HG02981 (cell line): Measurements from ENCODE around the gene ASIP.
"Not testable (repeated sequence)": the region's sequence is repeated elsewhere in the genome, so short reads cannot be mapped to it uniquely, and the experiment has no call there.

Source experiments
- ATAC-seq: cut with Tn5 transposase; IDR thresholded peaks from one replicate; pipeline ENCODE4 v1.9.1; 2021; ENCODE audit warnings: mild to moderate bottlenecking, moderate library complexity; ENCODE audit not compliant: unreplicated experiment

The ASIP gene

DNA sequence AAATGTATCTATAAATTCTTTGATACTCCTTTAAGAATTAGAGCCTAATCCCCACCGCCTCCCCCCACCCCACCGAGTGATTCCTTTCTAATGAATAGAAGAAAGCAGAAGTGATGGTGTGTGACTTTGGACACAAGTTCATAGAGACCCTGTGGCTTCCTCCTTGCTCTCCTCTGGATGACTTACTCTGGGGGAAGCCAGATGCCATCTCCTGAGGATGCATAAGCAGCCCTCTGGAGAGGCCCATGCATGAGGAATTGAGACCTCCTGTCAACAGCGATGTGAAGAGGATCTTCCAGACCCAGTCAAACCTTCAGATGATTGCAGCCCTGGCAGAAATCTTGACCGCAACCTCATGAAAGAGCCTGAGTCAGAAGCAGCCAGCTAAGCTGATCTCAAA lies 40.8 kb downstream of the ASIP start:
- no peak for ATAC-seq

DNA sequence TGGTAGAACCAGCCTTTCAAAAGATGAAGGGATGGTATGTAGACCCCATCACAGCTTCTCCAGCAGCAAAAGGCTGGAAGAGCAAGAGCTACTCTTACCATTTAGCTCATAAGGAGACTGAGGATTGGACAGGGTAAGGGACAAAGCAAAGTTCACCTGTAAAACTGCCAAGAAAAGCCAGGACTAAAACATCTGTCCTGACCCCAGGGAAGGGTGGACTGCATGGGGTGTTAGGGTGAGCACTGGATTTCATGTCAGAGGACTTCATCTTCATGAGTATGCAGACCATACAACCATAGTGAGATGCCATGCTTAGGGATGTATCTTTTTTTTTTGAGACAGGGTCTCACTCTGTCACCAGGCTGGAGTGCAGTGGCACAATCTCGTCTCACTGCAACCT lies 42.6 kb downstream of the ASIP start:
- no peak for ATAC-seq

DNA sequence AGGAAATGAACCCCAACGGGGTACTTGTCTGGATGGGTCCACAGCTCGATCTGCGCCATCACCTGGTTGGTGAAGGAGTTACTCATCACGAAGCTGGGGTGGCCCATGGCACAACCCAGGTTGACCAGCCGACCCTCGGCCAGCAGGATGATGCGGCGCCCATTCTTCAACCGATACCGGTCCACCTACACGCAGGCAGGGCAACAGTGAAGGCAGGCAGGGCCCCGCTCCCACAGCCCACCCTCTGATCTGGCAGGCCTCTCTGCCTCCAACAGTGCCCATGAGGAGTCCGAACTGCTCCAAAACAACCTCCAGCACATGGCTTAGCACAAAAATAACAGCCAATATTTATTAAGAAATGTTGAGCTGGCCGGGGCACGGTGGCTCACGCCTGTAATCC lies 44.2 kb downstream of the ASIP start:
- no peak for ATAC-seq

DNA sequence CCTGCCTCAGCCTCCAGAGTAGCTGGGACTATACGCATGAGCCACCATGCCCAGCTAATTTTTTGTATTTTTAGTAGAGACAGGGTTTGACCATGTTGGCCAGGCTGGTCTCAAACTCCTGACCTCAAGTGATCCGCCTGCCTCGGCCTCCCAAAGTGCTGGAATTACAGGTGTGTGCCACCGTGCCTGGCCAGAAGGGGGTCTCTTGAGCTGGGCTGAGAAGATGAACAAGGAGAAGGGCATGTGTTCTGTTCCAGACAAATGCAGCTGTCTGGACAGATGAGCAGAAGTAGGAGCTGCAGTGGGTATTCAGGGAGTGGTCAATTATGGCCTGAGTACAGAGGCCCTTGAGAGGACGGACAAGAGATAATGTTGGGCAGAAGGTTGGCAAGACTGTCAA lies 46.3 kb downstream of the ASIP start:
- not testable (repeated sequence) for ATAC-seq

DNA sequence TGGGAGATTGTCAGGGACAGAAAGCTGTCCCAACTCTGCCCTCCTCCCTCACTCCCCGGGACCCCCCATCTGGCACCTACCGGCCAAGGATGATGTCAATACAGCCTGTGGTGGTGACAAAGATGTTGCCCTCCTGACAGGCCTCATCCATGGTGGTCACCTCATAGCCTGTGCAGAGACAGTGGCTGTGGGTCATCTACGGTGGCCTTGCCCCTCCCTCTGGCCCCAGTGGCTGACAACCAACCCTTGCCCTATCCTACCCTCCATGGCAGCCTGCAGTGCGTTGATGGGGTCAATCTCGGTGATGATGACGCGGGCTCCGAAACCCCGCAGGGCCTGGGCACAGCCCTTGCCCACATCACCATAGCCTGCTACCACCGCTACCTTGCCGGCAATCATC lies 49.2 kb downstream of the ASIP start:
- ATAC-seq: no peak

DNA sequence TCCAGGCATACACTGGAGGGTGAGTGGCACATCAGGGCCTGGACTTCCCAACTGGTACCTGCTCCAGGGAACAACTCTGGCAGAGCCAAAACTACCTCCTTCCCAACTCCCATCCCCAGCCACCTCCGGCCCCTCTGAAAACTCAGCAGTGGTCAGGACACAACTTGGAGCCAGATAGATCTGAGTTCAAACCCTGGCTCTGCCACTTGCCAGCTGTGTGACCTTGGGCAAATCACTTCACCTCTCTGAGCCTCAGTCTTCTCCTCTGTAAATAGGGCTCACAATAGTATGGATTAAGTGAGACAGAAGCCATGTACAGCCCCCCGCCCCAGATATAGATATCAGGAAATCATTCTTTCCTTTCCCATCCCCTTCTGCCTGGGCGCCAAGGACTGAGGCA lies 51.3 kb downstream of the ASIP start:
- ATAC-seq: no peak

DNA sequence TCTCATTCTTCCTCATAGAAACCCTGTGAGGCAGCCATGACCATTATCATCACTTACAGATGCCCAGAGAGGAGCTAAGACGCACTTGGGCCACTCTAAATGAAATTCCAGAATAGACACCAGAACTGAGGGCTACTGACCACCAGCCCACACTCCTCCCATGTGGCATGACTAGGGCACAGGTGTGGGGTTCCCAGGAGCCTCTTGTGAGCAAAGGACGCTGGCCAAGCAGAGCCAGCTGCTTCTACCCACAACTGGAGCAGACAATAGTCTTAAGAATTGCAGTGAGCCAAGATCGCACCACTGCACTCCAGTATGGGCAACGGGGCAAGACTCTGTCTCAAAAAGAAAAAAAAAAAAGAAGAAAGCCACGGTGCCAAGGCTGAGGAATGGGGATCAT lies 51.9 kb downstream of the ASIP start:
- ATAC-seq: no peak

DNA sequence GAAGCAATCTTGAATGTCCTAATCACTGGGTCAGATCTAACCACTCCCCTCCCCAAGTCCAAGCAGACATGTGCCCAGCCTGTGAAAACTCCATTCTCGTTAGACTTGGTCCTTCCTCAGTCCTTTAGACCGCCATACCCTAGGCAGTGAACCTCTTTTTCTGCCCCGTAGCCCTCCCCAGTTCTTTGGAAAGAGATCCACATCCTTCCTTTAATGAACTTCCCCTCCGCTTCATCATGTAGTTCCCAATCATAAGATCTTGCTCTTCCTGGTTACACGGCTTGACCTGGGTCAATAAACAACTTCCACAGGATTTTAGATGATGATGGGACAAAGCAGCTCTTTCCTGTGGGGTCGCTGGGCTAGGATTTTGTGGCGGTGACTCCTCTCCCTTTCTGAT lies 52.4 kb downstream of the ASIP start:
- ATAC-seq: no peak

DNA sequence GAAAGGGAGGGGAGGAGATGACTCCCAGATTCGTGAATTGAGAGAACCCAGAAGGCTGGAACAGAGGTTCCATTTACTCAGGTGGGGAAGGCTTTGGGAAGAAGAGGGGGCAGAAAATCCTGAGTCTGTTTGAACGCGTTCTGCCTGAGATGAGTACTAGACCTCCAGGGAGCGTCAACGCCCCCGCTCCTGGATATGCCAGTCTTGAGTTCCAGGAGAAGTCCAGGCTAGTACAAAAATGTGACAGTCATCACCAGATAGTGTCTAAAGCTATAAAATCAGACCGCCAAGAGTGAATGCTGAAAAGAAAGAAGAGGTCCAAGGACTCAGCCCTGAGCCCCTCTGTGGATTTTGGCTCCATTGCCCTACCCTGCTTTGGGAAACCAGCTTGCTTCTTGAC lies 53.3 kb downstream of the ASIP start:
- ATAC-seq: no peak

DNA sequence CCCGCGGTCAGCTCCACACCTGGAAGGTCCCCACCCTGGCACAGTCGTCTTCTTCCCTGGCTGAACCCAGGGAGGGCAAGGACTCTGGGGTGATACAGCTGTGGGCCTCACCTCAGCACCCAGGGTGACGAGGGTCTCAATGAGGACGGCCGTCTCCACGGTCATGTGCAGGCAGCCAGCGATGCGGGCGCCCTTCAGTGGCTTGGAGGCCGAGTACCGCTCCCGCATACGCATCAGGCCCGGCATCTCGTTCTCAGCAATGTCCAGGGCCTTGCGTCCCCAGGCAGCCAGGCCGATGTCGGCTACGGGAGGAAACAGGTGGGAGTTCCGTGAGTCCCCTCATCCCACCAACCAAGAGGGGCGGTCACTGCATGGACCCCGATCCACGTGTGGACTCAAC lies 54.1 kb downstream of the ASIP start:
- ATAC-seq: no peak

DNA sequence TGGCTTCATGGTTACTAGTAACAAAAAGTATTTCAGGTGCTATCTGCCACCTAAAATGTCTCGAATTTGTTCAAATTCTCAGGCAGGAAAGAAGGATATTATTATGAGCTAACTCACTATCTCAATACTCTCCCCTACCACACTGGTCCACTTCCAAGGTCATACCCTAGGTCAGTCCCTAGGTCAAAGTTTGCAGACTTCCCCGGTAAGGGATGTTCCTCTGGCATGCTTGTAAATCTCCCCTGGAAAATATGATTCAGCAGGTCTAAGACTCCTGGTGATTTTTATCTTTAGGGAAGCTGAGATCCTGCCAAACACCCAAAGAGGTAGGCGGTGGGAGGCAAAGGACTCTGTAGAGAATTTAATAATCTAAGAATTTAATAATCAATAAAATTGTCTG lies 55.2 kb downstream of the ASIP start:
- no peak for ATAC-seq

DNA sequence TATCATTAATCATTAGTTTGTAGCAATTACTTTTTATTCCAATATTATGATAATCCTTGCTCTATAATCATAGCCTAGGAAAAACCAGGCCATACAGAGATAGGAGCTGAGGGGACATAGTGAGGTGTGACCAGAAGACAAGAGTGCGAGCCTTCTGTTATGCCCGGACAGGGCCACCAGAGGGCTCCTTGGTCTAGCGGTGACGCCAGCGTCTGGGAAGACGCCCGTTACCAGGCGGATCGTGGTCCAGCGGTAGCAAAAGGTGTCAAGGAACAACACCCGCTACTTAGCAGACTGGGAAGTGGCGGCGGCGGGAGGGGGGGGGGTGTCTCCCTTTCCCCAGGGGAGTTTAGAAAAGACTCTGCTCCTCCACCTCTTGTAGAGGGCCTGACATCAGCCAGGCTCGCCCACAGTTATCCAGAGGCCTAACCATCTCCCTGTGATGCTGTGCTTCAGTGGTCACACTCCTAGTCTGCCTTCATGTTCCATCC lies 57.1 kb downstream of the ASIP start:
- not testable (repeated sequence) for ATAC-seq

DNA sequence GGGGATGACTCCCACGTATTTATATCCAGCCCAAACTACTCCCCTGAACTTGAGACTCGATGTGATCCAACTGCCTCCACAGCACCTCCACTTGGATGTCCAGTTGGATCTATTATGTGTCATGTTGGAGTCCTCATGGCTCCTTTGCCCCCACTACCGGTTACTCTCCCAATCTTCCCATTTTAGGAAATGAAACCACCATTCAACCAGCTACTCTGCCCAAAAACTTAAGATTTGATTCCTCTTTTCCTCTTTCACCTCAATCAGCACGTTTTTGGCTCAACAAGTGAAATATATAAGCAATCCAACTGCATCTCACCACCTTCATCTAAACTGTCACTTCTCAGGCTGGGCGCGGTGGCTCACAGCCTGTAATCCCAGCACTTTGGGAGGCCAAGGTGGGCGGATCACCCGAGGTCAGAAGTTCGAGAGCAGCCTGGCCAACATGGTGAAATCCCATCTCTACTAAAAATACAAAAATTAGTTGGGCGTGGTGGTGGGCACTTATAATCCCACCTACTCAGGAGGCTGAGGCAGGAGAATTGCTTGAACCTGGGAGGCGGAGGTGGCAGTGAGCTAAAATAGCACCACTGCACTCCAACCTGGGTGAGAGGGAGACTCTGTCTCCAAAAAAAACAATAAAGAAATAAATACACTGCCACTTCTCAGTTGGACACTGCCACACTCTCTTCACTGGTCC lies 58.5 kb downstream of the ASIP start:
- no peak for ATAC-seq

DNA sequence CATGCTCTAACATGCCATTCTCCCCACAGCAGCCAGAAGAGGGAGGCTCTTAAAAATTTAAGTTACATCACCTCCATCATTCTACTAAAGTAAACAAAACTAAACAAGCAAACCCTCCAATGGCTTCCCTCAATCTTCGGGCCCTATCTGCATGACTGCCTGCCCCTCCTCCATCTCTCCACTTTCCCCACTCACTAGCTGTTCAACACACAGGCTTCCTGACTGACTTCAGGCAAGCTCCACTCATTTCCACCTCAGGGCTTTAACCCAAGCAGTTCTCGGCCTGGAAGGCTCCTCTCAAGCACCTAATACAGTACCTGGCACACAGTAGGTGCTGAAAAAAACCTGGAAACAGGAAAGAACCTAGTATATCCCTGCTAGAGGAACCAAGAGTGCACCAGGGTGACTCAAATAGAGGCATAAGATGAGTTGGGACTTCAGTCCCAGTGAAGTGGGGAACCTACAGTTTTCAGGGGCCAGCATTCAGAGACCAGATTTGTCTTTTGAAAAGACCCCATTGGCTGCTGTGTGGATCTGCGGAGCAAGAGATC lies 59.1 kb downstream of the ASIP start:
- ATAC-seq: no peak

DNA sequence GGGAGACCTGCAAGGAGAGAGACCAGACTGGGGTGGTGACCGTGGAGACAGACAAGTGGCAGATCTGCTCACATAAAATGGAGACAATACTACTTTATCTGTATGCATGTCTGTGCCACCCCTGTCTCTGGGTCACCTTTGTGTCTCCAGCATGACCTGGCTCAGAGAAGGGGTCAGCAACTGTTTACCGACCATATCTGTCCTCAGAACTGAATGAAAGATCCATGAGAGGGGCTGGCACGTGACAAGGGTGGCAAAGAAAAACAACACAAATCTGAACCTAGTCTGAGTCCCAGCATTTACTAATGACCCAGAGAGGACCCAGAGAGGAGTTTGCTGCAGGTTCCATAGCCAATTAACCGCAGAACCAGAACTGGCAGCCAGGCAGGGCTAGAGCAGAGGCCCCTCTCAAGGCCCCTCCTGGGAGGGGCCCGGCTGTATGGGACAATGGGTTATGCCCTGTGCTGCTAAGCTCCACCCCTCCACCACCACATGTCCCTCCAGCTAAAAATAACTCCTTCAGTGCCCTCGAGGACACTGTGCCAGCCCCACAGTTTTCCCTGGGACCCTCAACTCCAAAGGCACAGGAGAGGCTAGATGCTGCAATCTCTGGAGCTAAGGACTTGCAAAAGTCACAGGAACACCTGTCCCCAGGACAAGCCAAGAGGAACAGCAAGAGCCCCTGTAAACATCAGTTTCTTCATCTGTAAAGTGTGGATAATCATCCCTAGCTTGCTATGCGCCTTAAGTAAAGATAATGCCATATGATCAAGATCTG lies 59.8 kb downstream of the ASIP start:
- ATAC-seq: no peak

DNA sequence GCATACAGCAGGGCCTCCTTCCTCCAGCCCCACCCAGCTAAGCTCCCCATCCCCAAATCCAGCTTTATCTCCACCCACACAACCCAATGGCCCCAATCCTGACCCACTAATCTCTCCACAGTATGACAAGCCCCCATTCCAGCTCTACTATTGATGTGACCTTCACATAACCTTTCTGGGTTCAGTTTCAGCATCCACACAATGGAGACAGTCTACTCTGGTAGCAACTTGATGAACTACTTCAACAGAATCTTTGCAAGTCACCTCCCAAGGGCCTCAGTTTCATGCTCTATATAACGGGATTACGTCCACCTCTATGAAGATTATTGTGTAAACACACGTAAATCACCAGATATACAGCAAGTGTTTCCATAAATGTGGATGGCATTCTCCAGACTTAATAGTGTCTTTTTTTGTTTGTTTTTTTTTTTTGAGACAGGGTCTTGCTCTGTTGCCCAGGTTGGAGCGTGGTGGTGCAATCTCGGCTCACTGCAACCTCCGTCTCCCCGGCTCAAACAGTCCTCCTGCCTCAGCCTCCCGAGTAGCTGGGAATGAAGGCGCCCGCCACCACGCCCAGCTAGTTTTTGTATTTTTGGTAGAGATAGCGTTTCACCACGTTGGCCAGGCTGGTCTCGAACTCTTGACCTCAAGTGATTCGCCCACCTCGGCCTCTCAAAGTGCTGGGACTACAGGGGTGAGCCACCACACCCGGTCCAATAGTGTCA lies 60.5 kb downstream of the ASIP start:
- ATAC-seq: no peak

DNA sequence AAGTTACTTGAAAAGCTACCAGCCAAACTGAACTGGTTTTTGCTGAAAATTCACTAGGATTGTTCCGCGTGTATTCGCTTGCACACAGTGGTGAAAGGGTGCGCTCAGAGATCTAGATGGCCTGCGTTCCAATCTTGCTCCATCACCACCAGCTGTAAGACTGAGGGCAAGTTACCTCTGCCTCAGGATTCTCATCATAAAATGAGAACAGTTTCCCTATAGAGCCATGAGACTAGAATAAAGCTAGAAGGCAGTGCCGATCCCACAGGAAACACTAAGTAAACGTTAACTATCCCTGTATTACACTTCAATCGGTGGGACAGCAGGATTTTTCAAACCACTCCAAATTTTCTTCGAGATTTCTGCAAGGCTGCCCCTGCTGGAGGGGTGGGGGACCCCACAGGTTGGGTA lies 61.1 kb downstream of the ASIP start:
- no peak for ATAC-seq

DNA sequence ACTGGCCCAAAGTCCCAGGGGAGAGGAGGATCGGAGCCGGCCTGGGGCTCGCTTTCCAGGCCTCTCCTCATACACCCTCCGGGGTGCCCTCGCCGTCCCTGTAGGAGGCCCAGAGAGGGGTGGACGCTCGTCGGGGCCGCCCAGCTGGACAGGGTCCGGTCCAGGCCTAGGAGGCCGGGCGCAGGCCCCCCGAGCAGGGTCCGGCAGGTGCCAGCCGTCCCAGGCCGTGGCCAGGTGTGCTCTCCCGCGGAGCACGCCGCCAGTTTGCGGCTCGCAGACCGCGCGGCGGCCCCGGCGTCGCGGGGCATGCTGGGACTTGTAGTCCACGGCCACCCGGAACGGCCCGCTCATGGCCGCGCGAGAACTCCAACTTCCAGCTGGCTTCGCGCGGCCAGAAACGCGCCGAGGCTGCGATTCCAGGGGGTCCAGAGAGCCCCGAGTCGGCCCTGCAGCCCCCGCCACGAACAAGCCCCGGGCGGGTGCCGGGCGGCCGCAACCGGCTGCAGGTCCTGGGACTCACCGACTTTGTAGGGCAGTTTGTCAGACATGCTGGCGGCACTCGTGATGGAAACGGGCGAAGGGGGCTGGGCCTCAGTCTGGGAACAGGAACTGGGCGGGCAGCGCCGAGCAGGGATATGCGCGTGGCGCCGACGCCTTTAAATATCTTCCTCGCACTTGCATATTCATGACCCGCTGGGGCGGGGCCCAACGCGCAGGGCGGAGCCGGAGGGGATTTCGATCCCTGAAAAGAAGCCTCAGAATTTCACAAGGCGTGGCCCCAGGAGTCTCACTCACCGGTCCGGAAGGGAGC lies 61.7 kb downstream of the ASIP start, which contains the start of gene AHCY:
Gene AHCY (minus strand): TSS at position 633 of the 811 bp plus-strand sequence. CDS start 85 bp downstream, at position 548.
- ATAC-seq: peak; percentile 88

DNA sequence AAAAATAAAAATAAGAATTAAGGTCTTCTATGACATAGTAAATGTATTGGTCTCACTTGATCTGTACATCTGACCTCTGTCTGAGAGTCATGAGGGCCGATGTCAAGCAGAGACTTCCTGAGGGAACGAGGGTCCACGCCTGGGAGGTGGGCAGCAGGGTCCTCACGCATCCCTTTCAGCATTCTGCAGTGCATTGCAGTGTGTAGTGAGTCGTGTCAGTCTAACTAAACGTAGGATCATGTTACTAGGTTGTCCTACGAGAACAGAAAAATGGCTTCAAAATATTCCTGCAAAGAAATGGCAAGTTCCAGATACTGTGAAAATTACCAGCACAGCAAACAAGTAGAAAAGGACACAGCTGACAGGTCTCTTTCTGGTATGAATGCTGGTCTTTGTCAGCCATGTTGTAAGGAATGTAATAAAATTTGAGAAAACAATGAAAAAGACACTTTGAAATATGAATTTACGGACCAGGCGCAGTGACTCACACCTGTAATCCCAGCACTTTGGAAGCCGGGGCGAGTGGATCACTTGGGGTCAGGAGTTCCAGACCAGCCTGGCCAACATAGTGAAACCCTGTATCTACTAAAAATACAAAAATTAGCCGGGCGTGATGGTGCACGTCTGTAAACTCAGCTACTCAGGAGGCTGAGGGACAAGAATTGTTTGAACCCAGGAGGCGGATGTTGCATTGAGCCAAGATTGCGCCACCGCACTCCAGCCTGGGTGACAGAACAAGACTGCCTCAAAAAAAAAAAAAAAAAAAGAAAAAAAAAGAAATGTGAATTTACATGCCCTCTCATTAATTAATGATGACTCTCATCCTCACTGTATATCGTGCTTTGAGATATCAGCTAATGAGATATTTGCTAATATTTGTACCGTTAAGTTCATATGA lies 64.4 kb downstream of the ASIP start:
- ATAC-seq: no peak
